Measurements from ENCODE around the gene PLPP2. TPM values are rescaled to one million over a fixed set of nuclear protein-coding genes. Genes with fewer than 3 reads are reported as not detected.

PLPP2 gene
- total and polyA plus RNA-seq, 9 of the 15 experiments (the other 6 are each of a cell fraction or from before 2014, with no cell fraction given): 0.51 to 4.4 (median 2.2) TPM; not detected in 1

DNA sequence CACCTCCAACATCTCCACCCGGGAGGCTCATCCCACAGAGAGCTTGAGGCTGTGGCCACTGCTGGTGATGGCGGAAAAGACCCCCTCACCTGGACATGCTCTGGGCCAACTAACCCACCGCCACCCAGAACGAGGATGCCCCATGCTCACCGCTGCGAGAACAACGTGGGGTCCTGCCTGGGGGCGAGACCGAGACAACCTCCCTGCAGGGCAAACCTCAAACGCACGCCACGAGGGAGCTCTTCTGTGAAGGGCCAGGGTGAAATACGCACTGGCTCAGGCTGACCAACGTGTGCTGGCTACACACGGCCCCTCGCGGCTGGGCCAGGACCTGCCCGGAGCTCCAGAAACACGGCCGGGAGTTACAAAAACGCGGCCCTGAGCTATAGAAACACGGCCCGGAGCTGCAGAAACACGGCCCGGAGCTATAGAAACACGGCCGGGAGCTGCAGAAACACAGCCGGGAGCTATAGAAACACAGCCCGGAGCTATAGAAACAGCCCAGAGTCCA lies 19.0 kb upstream of the PLPP2 start:
- in situ Hi-C loops (cut with MboI) (no loop called here), intact Hi-C loops (cut with micrococcal nuclease) (no loop called here)
- Histone ChIP-seq H3K79me2 (ENCODE audit: control insufficient read depth, insufficient read depth, low read length) (peaks cover 6% of the 10 kb centered on the region; the same call in 1 of the 3 replicates), H3K27ac (ENCODE audit: extremely low read depth, low read depth, low read length) (no peak overlapping the region), H3K4me3 (no peak overlapping the region), H3K9me3 (replicated peaks; ENCODE audit: control insufficient read depth, insufficient read depth, low read depth, low read length) (no peaks in the 10 kb centered on the region), H2AFZ (ENCODE audit: low read depth, low read length) (no peak overlapping the region), H3K4me2 (ENCODE audit: insufficient read depth, low read length) (no peak overlapping the region), H4K20me1 (replicated peaks; ENCODE audit: control insufficient read depth, insufficient read depth, low read length) (no peaks in the 10 kb centered on the region), H3K36me3 (ENCODE audit: control insufficient read depth, insufficient read depth, low read length) (peaks cover 75% of the 10 kb centered on the region; the same call in 2 of the 3 replicates), H3K9ac (ENCODE audit: insufficient read depth in 1 of 2, low read depth in 2 of 2, low read length in 2 of 2) (no peak overlapping the region; a peak in 1 of 4 replicates), H3K27me3 (ENCODE audit: control insufficient read depth in 2 of 2, insufficient read depth in 2 of 2, low read length in 2 of 2) (no peaks in the 10 kb centered on the region), H3K9me1 (ENCODE audit: control insufficient read depth, insufficient read depth, low read length) (peaks cover 4% of the 10 kb centered on the region), H3K4me1 (replicated peaks in 1 of 2; ENCODE audit: control insufficient read depth in 2 of 2, insufficient read depth in 2 of 2, low read length in 2 of 2) (peaks cover 0 to 22% of the 10 kb centered on the region in 2 experiments; a peak in 2 of 5 replicates)
- ChIA-PET CTCF (ENCODE audit: low intra/inter-chr PET ratio) (no interaction called here), POLR2A (interaction anchor here (0.6 to 1.5 kb wide), 3 partner anchors 9 to 152 kb away, joined by 3 to 6 read pairs (median 3); no protein-coding TSS in a partner anchor)
- BruUV-seq (replicated peaks): no TSS peak
- ATAC-seq (peak; percentile 77), DNase-seq (ENCODE audit: extremely low read depth in 1 of 4, low spot score in 3 of 4) (no peak), FAIRE-seq (no peak)
- TF ChIP-seq RBM22 (IDR thresholded peaks at IDR 0.05; ENCODE audit: low read depth, low read length, poor library complexity, severe bottlenecking) (peak; percentile 36), POLR2H (tag; IDR thresholded peaks at IDR 0.05; ENCODE audit: low read depth) (no peak)
- 83% methylated on average over 25 of the region's 30 CpGs for WGBS (ENCODE audit: insufficient coverage, low coverage, missing lambda C conversion rate)

DNA sequence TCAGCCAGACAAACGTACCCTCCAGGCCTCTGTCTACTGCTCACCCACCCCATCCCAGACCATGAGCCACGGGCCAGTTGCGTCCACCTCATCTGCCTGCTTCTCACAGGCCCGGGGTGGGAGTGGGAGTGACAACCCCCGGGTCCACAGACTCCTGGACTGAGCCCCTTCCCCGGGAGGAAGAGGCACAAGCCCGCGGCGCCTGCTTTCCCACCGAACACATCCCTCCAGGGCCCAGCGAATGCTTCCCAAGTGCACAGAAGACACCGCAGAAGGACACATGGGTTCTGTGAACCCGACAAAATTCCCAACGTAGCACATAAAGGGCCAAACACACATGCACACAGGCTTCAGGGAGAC lies 18.0 kb upstream of the PLPP2 start:
- Histone ChIP-seq H3K9ac (ENCODE audit: insufficient read depth in 1 of 2, low read depth in 2 of 2, low read length in 2 of 2) (peak overlapping the region in 1 of 2 experiments; percentile 35; a peak in 1 of 4 replicates), H4K20me1 (replicated peaks; ENCODE audit: control insufficient read depth, insufficient read depth, low read length) (no peaks in the 10 kb centered on the region; the same call in 1 of the 2 replicates), H3K9me3 (replicated peaks; ENCODE audit: control insufficient read depth, insufficient read depth, low read depth, low read length) (no peaks in the 10 kb centered on the region), H3K79me2 (ENCODE audit: control insufficient read depth, insufficient read depth, low read length) (peaks cover 6% of the 10 kb centered on the region; the same call in 1 of the 3 replicates), H3K36me3 (ENCODE audit: control insufficient read depth, insufficient read depth, low read length) (peaks cover 69% of the 10 kb centered on the region; the same call in 2 of the 3 replicates), H3K9me1 (ENCODE audit: control insufficient read depth, insufficient read depth, low read length) (peaks cover 4% of the 10 kb centered on the region), H3K4me1 (replicated peaks in 1 of 2; ENCODE audit: control insufficient read depth in 2 of 2, insufficient read depth in 2 of 2, low read length in 2 of 2) (peaks cover 0 to 22% of the 10 kb centered on the region in 2 experiments; a peak in 2 of 5 replicates), H2AFZ (ENCODE audit: low read depth, low read length) (no peak overlapping the region), H3K27me3 (ENCODE audit: control insufficient read depth in 2 of 2, insufficient read depth in 2 of 2, low read length in 2 of 2) (no peaks in the 10 kb centered on the region), H3K4me2 (ENCODE audit: insufficient read depth, low read length) (no peak overlapping the region), H3K27ac (ENCODE audit: extremely low read depth, low read depth, low read length) (no peak overlapping the region), H3K4me3 (no peak overlapping the region)
- TF ChIP-seq, protein P1, sequence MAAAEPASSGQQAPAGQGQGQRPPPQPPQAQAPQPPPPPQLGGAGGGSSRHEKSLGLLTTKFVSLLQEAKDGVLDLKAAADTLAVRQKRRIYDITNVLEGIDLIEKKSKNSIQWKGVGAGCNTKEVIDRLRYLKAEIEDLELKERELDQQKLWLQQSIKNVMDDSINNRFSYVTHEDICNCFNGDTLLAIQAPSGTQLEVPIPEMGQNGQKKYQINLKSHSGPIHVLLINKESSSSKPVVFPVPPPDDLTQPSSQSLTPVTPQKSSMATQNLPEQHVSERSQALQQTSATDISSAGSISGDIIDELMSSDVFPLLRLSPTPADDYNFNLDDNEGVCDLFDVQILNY (CRISPR knock-in tag; IDR thresholded peaks at IDR 0.05): no peak
- TF ChIP-seq CHD2 (IDR thresholded peaks at IDR 0.05; ENCODE audit: low read depth, low read length) (no peak), TOE1 (IDR thresholded peaks at IDR 0.05; ENCODE audit: borderline replicate concordance) (no peak), TOE1 (CRISPR knock-in tag; IDR thresholded peaks at IDR 0.05; ENCODE audit: borderline replicate concordance, low read depth) (no peak)
- TF ChIP-seq, protein P2, sequence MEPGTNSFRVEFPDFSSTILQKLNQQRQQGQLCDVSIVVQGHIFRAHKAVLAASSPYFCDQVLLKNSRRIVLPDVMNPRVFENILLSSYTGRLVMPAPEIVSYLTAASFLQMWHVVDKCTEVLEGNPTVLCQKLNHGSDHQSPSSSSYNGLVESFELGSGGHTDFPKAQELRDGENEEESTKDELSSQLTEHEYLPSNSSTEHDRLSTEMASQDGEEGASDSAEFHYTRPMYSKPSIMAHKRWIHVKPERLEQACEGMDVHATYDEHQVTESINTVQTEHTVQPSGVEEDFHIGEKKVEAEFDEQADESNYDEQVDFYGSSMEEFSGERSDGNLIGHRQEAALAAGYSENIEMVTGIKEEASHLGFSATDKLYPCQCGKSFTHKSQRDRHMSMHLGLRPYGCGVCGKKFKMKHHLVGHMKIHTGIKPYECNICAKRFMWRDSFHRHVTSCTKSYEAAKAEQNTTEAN (CRISPR knock-in tag; IDR thresholded peaks at IDR 0.05): no peak
- ChIA-PET CTCF (ENCODE audit: low intra/inter-chr PET ratio) (no interaction called here), POLR2A (no interaction called here)
- in situ Hi-C loops (cut with MboI) (no loop called here), intact Hi-C loops (cut with micrococcal nuclease) (no loop called here)
- FAIRE-seq: no peak
- no peak for DNase-seq (ENCODE audit: extremely low read depth in 1 of 4, low spot score in 3 of 4)
- ATAC-seq: no peak
- WGBS (ENCODE audit: insufficient coverage, low coverage, missing lambda C conversion rate): 76% methylated on average over 12 of the region's 14 CpGs
- no TSS peak for BruUV-seq (replicated peaks)

Measured in K562 (cell line).